ENCODE measurements around the gene ILF3. TPM values are rescaled to one million over a fixed set of nuclear protein-coding genes. Genes with fewer than 3 reads are reported as not detected.

ILF3 gene
- total and polyA plus RNA-seq, 10 of the 15 experiments (the other 5 are each of a cell fraction or from before 2014, with no cell fraction given), result 28.1 to 383 (median 176) TPM

- no peak for TF ChIP-seq RELB (IDR thresholded peaks at IDR 0.05; ENCODE audit: low read depth)
- TF ChIP-seq RCOR1 (conservative IDR thresholded peaks at IDR 0.05; ENCODE audit: low read depth, low read length), result no peak
- no peak for TF ChIP-seq ETV6 (conservative IDR thresholded peaks at IDR 0.05 in 1 of 2, IDR thresholded peaks at IDR 0.05 in 1 of 2; ENCODE audit: borderline replicate concordance in 1 of 2, low read depth in 1 of 2)
- no peak for TF ChIP-seq ZZZ3 (IDR thresholded peaks at IDR 0.05; ENCODE audit: control insufficient read depth, insufficient read length, low read depth)
- TF ChIP-seq ZNF217 (IDR thresholded peaks at IDR 0.05), result no peak
- no peak for TF ChIP-seq ZNF592 (IDR thresholded peaks at IDR 0.05)
- TF ChIP-seq TBL1XR1 (IDR thresholded peaks at IDR 0.05; ENCODE audit: low read depth, low read length), result no peak
- TF ChIP-seq MYC (IDR thresholded peaks at IDR 0.05; ENCODE audit: insufficient read depth, insufficient read length, insufficient replicate concordance, low read length, severe bottlenecking), result no peak
- TF ChIP-seq FOS (IDR thresholded peaks at IDR 0.05; ENCODE audit: borderline replicate concordance, extremely low read depth, insufficient read length), result no peak
- no peak for TF ChIP-seq CBX3 (IDR thresholded peaks at IDR 0.05; ENCODE audit: borderline replicate concordance, low read depth)
These were observed 22.3 kb upstream of the ILF3 start (continued) for GRCh38 chr19:10631874-10632273.
